ENCODE results near the gene DNAJC17. TPM values are rescaled to one million over a fixed set of nuclear protein-coding genes. Genes with fewer than 3 reads are reported as not detected.

Gene DNAJC17
- total and polyA plus RNA-seq, 8 donors: 12.2 to 57.6 (median 15.8) TPM

GRCh38 chr15:40808861-40809450, 1.7 kb upstream of the DNAJC17 start:
- intact Hi-C loops (cut with DNase I): no loop called here

GRCh38 chr15:40807888-40808461, 702 bp upstream of the DNAJC17 start:
- H3K36me3 ChIP-seq: no peaks in the 10 kb centered on the region
- H3K27ac ChIP-seq: peak overlapping the region in 2 of 4 donors; percentile 27 to 91
- H3K27me3 ChIP-seq: no peaks in the 10 kb centered on the region
- H3K4me1 ChIP-seq: peaks cover 3 to 13% (median 7%) of the 10 kb centered on the region in 3 donors
- H3K9me3 ChIP-seq: no peaks in the 10 kb centered on the region
- H3K4me3 ChIP-seq: peak overlapping the region; percentile 91 to 96 (median 93)
- WGBS, 2 donors: 30 to 50% methylated on average over 19 of the region's 19 CpGs
- FAIRE-seq (no peak), ATAC-seq (no peak), DNase-seq (peak in 1 of 6 donors; percentile 45)
- TF ChIP-seq CTCF (IDR thresholded peaks at IDR 0.05): no peak
- intact Hi-C loops (cut with DNase I): no loop called here

More at GRCh38 chr15:40808861-40809450, 1.7 kb upstream of the DNAJC17 start:
- peak overlapping the region in 1 of 4 donors; percentile 96 for H3K4me3 ChIP-seq
- WGBS, 2 donors: 70 to 79% methylated on average over 8 of the region's 8 CpGs
- TF ChIP-seq CTCF (IDR thresholded peaks at IDR 0.05): no peak
- no peaks in the 10 kb centered on the region for H3K9me3 ChIP-seq
- H3K27ac ChIP-seq: no peak overlapping the region
- H3K4me1 ChIP-seq: peaks cover 3 to 10% (median 7%) of the 10 kb centered on the region in 3 donors
- peaks cover 0 to 5% (median 4%) of the 10 kb centered on the region in 3 donors for H3K36me3 ChIP-seq
- no peak for FAIRE-seq
- DNase-seq: peak in 2 of 6 donors; percentile 36 to 60
- H3K27me3 ChIP-seq: no peaks in the 10 kb centered on the region
- ATAC-seq: no peak

GRCh38 chr15:40806672-40807027, 623 bp downstream of the DNAJC17 start:
- FAIRE-seq (no peak), ATAC-seq (no peak), DNase-seq (no peak)
- TF ChIP-seq CTCF (IDR thresholded peaks at IDR 0.05): no peak
- Histone ChIP-seq H3K27me3 (no peaks in the 10 kb centered on the region), H3K36me3 (no peaks in the 10 kb centered on the region), H3K9me3 (no peaks in the 10 kb centered on the region), H3K27ac (peak overlapping the region; percentile 82 to 93 (median 89)), H3K4me3 (peak overlapping the region; percentile 91 to 96 (median 93)), H3K4me1 (peaks cover 3 to 13% (median 7%) of the 10 kb centered on the region in 3 donors)
- 0 to 1% methylated on average over 2 of the region's 2 CpGs for WGBS, 2 donors
- intact Hi-C loops (cut with DNase I): no loop called here

- intact Hi-C loops (cut with DNase I): no loop called here
- Histone ChIP-seq H3K9me3 (no peaks in the 10 kb centered on the region), H3K27me3 (no peaks in the 10 kb centered on the region), H3K36me3 (no peaks in the 10 kb centered on the region), H3K4me3 (no peak overlapping the region), H3K4me1 (peaks cover 3 to 13% (median 7%) of the 10 kb centered on the region in 3 donors), H3K27ac (no peak overlapping the region)
- ATAC-seq (no peak), FAIRE-seq (no peak), DNase-seq (no peak)
- no peak for TF ChIP-seq CTCF (IDR thresholded peaks at IDR 0.05)
- 30 to 45% methylated on average over 1 of the region's 1 CpG for WGBS, 2 donors
These were observed 3.6 kb downstream of the DNAJC17 start for GRCh38 chr15:40803688-40804087.

GRCh38 chr15:40803076-40803475, 4.2 kb downstream of the DNAJC17 start:
- H3K36me3 ChIP-seq: no peaks in the 10 kb centered on the region
- H3K4me3 ChIP-seq: no peak overlapping the region
- FAIRE-seq (no peak), ATAC-seq (no peak), DNase-seq (no peak)
- H3K27ac ChIP-seq: no peak overlapping the region
- WGBS, 2 donors: 79 to 83% methylated on average over 2 of the region's 2 CpGs
- H3K4me1 ChIP-seq: peaks cover 1 to 9% (median 3%) of the 10 kb centered on the region in 3 donors
- intact Hi-C loops (cut with DNase I): no loop called here
- TF ChIP-seq CTCF (IDR thresholded peaks at IDR 0.05): no peak
- no peaks in the 10 kb centered on the region for H3K9me3 ChIP-seq
- no peaks in the 10 kb centered on the region for H3K27me3 ChIP-seq

Measured in pancreas (tissue), 10 donors.